HCT116 (cell line): ENCODE measurements around the gene CENPT. TPM values are rescaled to one million over a fixed set of nuclear protein-coding genes. Genes with fewer than 3 reads are reported as not detected.

ENCODE experiments used
- ATAC-seq: fragments of 200-7000 bp; cut with Tn5 transposase; 2 replicates; pipeline ENCODE4 v1.9.1; 2020; ENCODE audit warnings: mild to moderate bottlenecking, moderate library complexity
- BruUV-seq: library from RNA; stranded (reverse); fragments of 400-500 nt; replicated peaks from 2 replicates; lab custom pipeline; 2021; lab: Mats Ljungman, UMichigan
- CTCF ChIA-PET: fragments of 300-600 bp; sonication (Branson Sonifier 250); formaldehyde crosslinking; loops from one replicate; lab custom pipeline; 2021; ENCODE audit warnings: antibody characterized with exemption; lab: Charles Lee
- POLR2A ChIA-PET: fragments of 300-600, 350-600 bp; sonication (Branson Sonifier 250); formaldehyde crosslinking; loops from one replicate; lab custom pipeline; 2021; ENCODE audit warnings: antibody characterized with exemption; lab: Charles Lee
- RAD21 ChIA-PET, 2 experiments: fragments of 300-600 bp; sonication (Branson Sonifier 250); formaldehyde crosslinking; loops; one replicate each; lab custom pipeline; 2023; ENCODE audit warnings: low total read pairs in 2 of 2; ENCODE audit not compliant: uncharacterized antibody in 2 of 2, unreplicated experiment in 2 of 2, low non-redundant PET in 1 of 2; lab: Charles Lee
- DNase-seq: peaks from one replicate; pipeline ENCODE4 v3.0.0-alpha.2; 2010; ENCODE audit warnings: low read depth, low spot score
- H2AFZ ChIP-seq: fragments of 200-600 bp; shearing (Covaris generic), sonication (generic); 2 replicates; pipeline ENCODE4 v1.6.1; 2017; ENCODE audit warnings: low read depth, mixed run types, mixed read lengths, antibody characterized with exemption, low read length; ENCODE audit not compliant: poor library complexity, severe bottlenecking
- H3K27ac ChIP-seq: 2 replicates; pipeline ENCODE4 v1.5.1; 2012; ENCODE audit warnings: low read depth, low read length
- H3K27me3 ChIP-seq: fragments of 200-600 bp; sonication (generic); 2 replicates; pipeline ENCODE4 v1.6.1; 2016; ENCODE audit warnings: mixed run types, low read length, mixed read lengths; ENCODE audit not compliant: insufficient read depth
- H3K36me3 ChIP-seq, 2 experiments: fragments of 200-500 bp in 1 of 2; fragments of 200-600 bp in 1 of 2; sonication (Bioruptor generic) in 1 of 2; sonication (generic) in 1 of 2; 2 replicates each; pipeline versions ENCODE4 v1.5.1 to v1.6.1; 2014 to 2016; ENCODE audit warnings: low read length in 2 of 2, inconsistent platforms in 1 of 2, mixed read lengths in 1 of 2, mixed run types in 1 of 2; ENCODE audit not compliant: insufficient read depth in 2 of 2, control insufficient read depth in 1 of 2
- H3K4me1 ChIP-seq, 2 experiments: fragments of 200-600 bp in 1 of 2; sonication (generic) in 1 of 2; 2 replicates each; pipeline versions ENCODE4 v1.5.1 to v1.6.1; 2012 to 2017; ENCODE audit warnings: low read length in 2 of 2, inconsistent platforms in 1 of 2, mild to moderate bottlenecking in 1 of 2, mixed read lengths in 1 of 2, mixed run types in 1 of 2, moderate library complexity in 1 of 2; ENCODE audit not compliant: insufficient read depth in 2 of 2, control insufficient read depth in 1 of 2
- H3K4me2 ChIP-seq: fragments of 200-600 bp; sonication (generic); 2 replicates; pipeline ENCODE4 v1.6.1; 2017; ENCODE audit warnings: mixed run types, low read length, mixed read lengths
- H3K4me3 ChIP-seq, 2 experiments: fragments of 200-600 bp in 1 of 2; sonication (generic) in 1 of 2; replicated peaks in 1 of 2; 2 replicates each; pipeline ENCODE4 v1.5.1; 2011 to 2016; ENCODE audit warnings: low read length in 2 of 2, control low read depth in 1 of 2, low read depth in 1 of 2, mild to moderate bottlenecking in 1 of 2, mixed read lengths in 1 of 2, mixed run types in 1 of 2
- H3K79me2 ChIP-seq: fragments of 200-600 bp; sonication (generic); 2 replicates; pipeline ENCODE4 v1.6.1; 2017; ENCODE audit warnings: mild to moderate bottlenecking, mixed run types, low read length, moderate library complexity, mixed read lengths; ENCODE audit not compliant: insufficient read depth
- H3K9ac ChIP-seq: fragments of 200-600 bp; sonication (generic); 2 replicates; pipeline ENCODE4 v1.6.1; 2016; ENCODE audit warnings: low read length, mixed read lengths
- H3K9me2 ChIP-seq: fragments of 200-600 bp; sonication (generic), shearing (Covaris generic); 2 replicates; pipeline ENCODE4 v1.6.1; 2017; ENCODE audit warnings: mixed run types, mild to moderate bottlenecking, moderate library complexity; ENCODE audit not compliant: insufficient read depth
- H3K9me3 ChIP-seq, 2 experiments: fragments of 200-500 bp in 1 of 2; fragments of 200-600 bp in 1 of 2; sonication (Bioruptor generic) in 1 of 2; sonication (generic) in 1 of 2; 2 replicates each; pipeline ENCODE4 v1.6.1; 2014 to 2017; ENCODE audit warnings: low read length in 2 of 2, mixed read lengths in 2 of 2, inconsistent platforms in 1 of 2, low read depth in 1 of 2, mild to moderate bottlenecking in 1 of 2, mixed run types in 1 of 2, moderate library complexity in 1 of 2; ENCODE audit not compliant: control insufficient read depth in 1 of 2, insufficient read depth in 1 of 2
- H4K20me1 ChIP-seq: fragments of 200-600 bp; sonication (generic), shearing (Covaris generic); 2 replicates; pipeline ENCODE4 v1.6.1; 2017; ENCODE audit warnings: mixed run types, mild to moderate bottlenecking, moderate library complexity; ENCODE audit not compliant: insufficient read depth
- ATF3 ChIP-seq: IDR thresholded peaks from 2 replicates; pipeline ENCODE4 v1.6.1; 2012
- CEBPB ChIP-seq: IDR thresholded peaks from 2 replicates; pipeline ENCODE4 v1.6.1; 2012; ENCODE audit warnings: low read depth
- ELF1 ChIP-seq: IDR thresholded peaks from 2 replicates; pipeline ENCODE4 v1.6.1; 2012; ENCODE audit warnings: low read depth, borderline replicate concordance
- JUND ChIP-seq: IDR thresholded peaks from 2 replicates; pipeline ENCODE4 v1.6.1; 2012
- MAX ChIP-seq: IDR thresholded peaks from 2 replicates; pipeline ENCODE4 v1.6.1; 2012
- POLR2A ChIP-seq: IDR thresholded peaks from 2 replicates; pipeline ENCODE4 v1.7.0; 2011; ENCODE audit warnings: borderline replicate concordance; ENCODE audit not compliant: insufficient read depth, insufficient read length; ENCODE audit errors: extremely low read depth
- POLR2AphosphoS5 ChIP-seq: IDR thresholded peaks from 2 replicates; pipeline ENCODE4 v1.6.1; 2011; ENCODE audit warnings: mild to moderate bottlenecking, low read depth, low read length, moderate library complexity
- TCF7L2 ChIP-seq: IDR thresholded peaks from 2 replicates; pipeline ENCODE4 v1.7.0; 2011; ENCODE audit warnings: borderline replicate concordance, inconsistent platforms; ENCODE audit not compliant: insufficient read depth, insufficient read length; ENCODE audit errors: extremely low read depth
- YY1 ChIP-seq: IDR thresholded peaks from 2 replicates; pipeline ENCODE4 v1.6.1; 2011; ENCODE audit warnings: low read length, low read depth, moderate library complexity, mild to moderate bottlenecking; ENCODE audit not compliant: insufficient replicate concordance; ENCODE audit errors: extremely low read depth
- ZFX ChIP-seq: fragments of 450-650 bp; IDR thresholded peaks from 2 replicates; pipeline ENCODE4 v1.6.1; 2017
- intact Hi-C: fragments of 100-400 bp; cut with micrococcal nuclease; formaldehyde crosslinking; loops from 2 replicates; pipeline ENCODE4 v1.10.0; 2022
- total RNA-seq: library from RNA; stranded (reverse); gene quantifications from one replicate; pipeline ENCODE4 v1.2.1, GENCODE V29; 2021; ENCODE audit not compliant: unreplicated experiment

The CENPT gene
- total RNA-seq, 1 experiment from 2014 or later: 40.5 TPM

GRCh38 chr16:67883146-67883871 is 35.8 kb upstream of the CENPT start:
- peaks cover 3% of the 10 kb centered on the region; the same call in 1 of the 2 replicates for H4K20me1 ChIP-seq
- ChIA-PET POLR2A (no interaction called here), RAD21 (no interaction called here), CTCF (interaction anchor here (0.7 to 2.9 kb wide), 14 partner anchors 9 to 427 kb away, joined by 3 to 13 read pairs (median 5); partner anchors contain the start of genes EDC4, PRMT7, PSKH1 and SLC7A6OS)
- H2AFZ ChIP-seq: no peak overlapping the region
- no peaks in the 10 kb centered on the region for H3K9me3 ChIP-seq
- H3K27ac ChIP-seq: no peak overlapping the region
- peak; percentile 6; the same call in 1 of the 2 replicates for ATAC-seq
- BruUV-seq: no TSS peak
- intact Hi-C loops: loop anchor here (1.0 to 10.0 kb wide), 3 partner anchors 45 to 341 kb away; no protein-coding TSS in a partner anchor
- peaks cover 29 to 50% of the 10 kb centered on the region in 2 experiments; a peak in 3 of 4 replicates for H3K36me3 ChIP-seq
- no peak for TF ChIP-seq ELF1
- no peak for TF ChIP-seq TCF7L2
- no peak for TF ChIP-seq YY1
- TF ChIP-seq CEBPB: no peak
- TF ChIP-seq POLR2AphosphoS5: no peak
- no peak for TF ChIP-seq ATF3
- no peak for TF ChIP-seq ZFX
- no peak for TF ChIP-seq JUND
- no peak for TF ChIP-seq POLR2A
- TF ChIP-seq MAX: no peak
- no peak overlapping the region for H3K4me2 ChIP-seq
- H3K79me2 ChIP-seq: no peaks in the 10 kb centered on the region
- H3K27me3 ChIP-seq: no peaks in the 10 kb centered on the region
- no peak overlapping the region for H3K4me3 ChIP-seq
- no peak for DNase-seq
- no peaks in the 10 kb centered on the region for H3K9me2 ChIP-seq
- H3K9ac ChIP-seq: no peak overlapping the region
- H3K4me1 ChIP-seq: no peaks in the 10 kb centered on the region
